Mesenchymal stem cell (in vitro differentiated cells and primary cell): ENCODE measurements around the gene OR51B5.
"Not testable (repeated sequence)": the region's sequence is repeated elsewhere in the genome, so short reads cannot be mapped to it uniquely, and the experiment has no call there.

Experiments
- DNase-seq: peaks from one replicate; pipeline ENCODE4 v3.0.0-alpha.2; 2013
- H2AFZ ChIP-seq: one replicate; pipeline ENCODE4 v1.6.1; 2013; ENCODE audit warnings: low read depth, mild to moderate bottlenecking, control low read depth, inconsistent platforms, low read length, moderate library complexity
- H2AK5ac ChIP-seq: 2 replicates; pipeline ENCODE4 v1.6.1; 2013; ENCODE audit warnings: low read length, moderate library complexity, mild to moderate bottlenecking, inconsistent platforms; ENCODE audit not compliant: severe bottlenecking
- H2BK120ac ChIP-seq: one replicate; pipeline ENCODE4 v1.6.1; 2013; ENCODE audit warnings: low read depth, mild to moderate bottlenecking, inconsistent platforms, low read length, moderate library complexity
- H2BK12ac ChIP-seq, 2 experiments: one replicate each; pipeline ENCODE4 v1.6.1; 2013; ENCODE audit warnings: inconsistent platforms in 2 of 2, low read length in 2 of 2, mild to moderate bottlenecking in 2 of 2, moderate library complexity in 2 of 2, control low read depth in 1 of 2
- H2BK15ac ChIP-seq: one replicate; pipeline ENCODE4 v1.6.1; 2013; ENCODE audit warnings: mild to moderate bottlenecking, low read depth, inconsistent platforms; ENCODE audit not compliant: poor library complexity, severe bottlenecking
- H2BK5ac ChIP-seq: 2 replicates; pipeline ENCODE4 v1.6.1; 2013; ENCODE audit warnings: low read depth, mild to moderate bottlenecking, low read length, control low read depth, inconsistent platforms; ENCODE audit not compliant: poor library complexity, severe bottlenecking
- H3K14ac ChIP-seq, 2 experiments: one replicate each; pipeline ENCODE4 v1.6.1; 2013; ENCODE audit warnings: inconsistent platforms in 2 of 2, low read length in 2 of 2, control low read depth in 1 of 2, mild to moderate bottlenecking in 1 of 2, moderate library complexity in 1 of 2
- H3K18ac ChIP-seq, 2 experiments: one replicate each; pipeline ENCODE4 v1.6.1; 2013; ENCODE audit warnings: inconsistent platforms in 2 of 2, low read length in 2 of 2, control low read depth in 1 of 2, low read depth in 1 of 2, mild to moderate bottlenecking in 1 of 2
- H3K23ac ChIP-seq, 2 experiments: one replicate each; pipeline ENCODE4 v1.6.1; 2013; ENCODE audit warnings: inconsistent platforms in 2 of 2, low read length in 2 of 2, mild to moderate bottlenecking in 2 of 2, moderate library complexity in 2 of 2, control low read depth in 1 of 2
- H3K27ac ChIP-seq: 2 replicates; pipeline ENCODE4 v1.5.1; 2013; ENCODE audit warnings: mild to moderate bottlenecking, moderate library complexity, low read length, control low read depth, inconsistent platforms; ENCODE audit not compliant: poor library complexity, severe bottlenecking
- H3K27me3 ChIP-seq, 2 experiments: 2 replicates each; pipeline versions ENCODE4 v1.6.1 to v1.7.0; 2013; ENCODE audit warnings: low read length in 2 of 2, mild to moderate bottlenecking in 2 of 2, moderate library complexity in 2 of 2, control low read depth in 1 of 2, inconsistent platforms in 1 of 2; ENCODE audit not compliant: control insufficient read depth in 1 of 2, insufficient read depth in 1 of 2
- H3K36me3 ChIP-seq, 2 experiments: 2 replicates each; pipeline versions ENCODE4 v1.6.1 to v1.7.0; 2013; ENCODE audit warnings: low read length in 2 of 2, control low read depth in 1 of 2, inconsistent platforms in 1 of 2, low read depth in 1 of 2, mild to moderate bottlenecking in 1 of 2; ENCODE audit not compliant: insufficient read depth in 2 of 2, control insufficient read depth in 1 of 2
- H3K4ac ChIP-seq, 2 experiments: one replicate each; pipeline ENCODE4 v1.6.1; 2013; ENCODE audit warnings: inconsistent platforms in 2 of 2, low read length in 2 of 2, mild to moderate bottlenecking in 2 of 2, moderate library complexity in 2 of 2, control low read depth in 1 of 2, low read depth in 1 of 2
- H3K4me1 ChIP-seq: 2 replicates; pipeline ENCODE4 v1.6.1; 2013; ENCODE audit warnings: low read depth, low read length, control low read depth; ENCODE audit not compliant: control insufficient read depth, insufficient read depth
- H3K4me2 ChIP-seq: 2 replicates; pipeline ENCODE4 v1.6.1; 2013; ENCODE audit warnings: low read length, mild to moderate bottlenecking, inconsistent platforms; ENCODE audit not compliant: poor library complexity, severe bottlenecking
- H3K4me3 ChIP-seq, 2 experiments: 2 replicates each; pipeline versions ENCODE4 v1.5.1 to v1.7.0; 2013; ENCODE audit warnings: low read length in 2 of 2, mild to moderate bottlenecking in 2 of 2, control low read depth in 1 of 2, low read depth in 1 of 2; ENCODE audit not compliant: insufficient read depth in 1 of 2
- H3K79me1 ChIP-seq: replicated peaks from 2 replicates; pipeline ENCODE4 v1.6.1; 2013; ENCODE audit warnings: mild to moderate bottlenecking, control low read depth, low read length, inconsistent platforms; ENCODE audit not compliant: poor library complexity, severe bottlenecking
- H3K9ac ChIP-seq: 2 replicates; pipeline ENCODE4 v1.7.0; 2013; ENCODE audit warnings: mild to moderate bottlenecking, low read length, moderate library complexity
- H3K9me3 ChIP-seq: 2 replicates; pipeline ENCODE4 v1.7.0; 2013; ENCODE audit warnings: mild to moderate bottlenecking, low read length; ENCODE audit not compliant: control insufficient read depth
- H4K8ac ChIP-seq: one replicate; pipeline ENCODE4 v1.6.1; 2013; ENCODE audit warnings: inconsistent platforms, mild to moderate bottlenecking, low read length, moderate library complexity
- H4K91ac ChIP-seq: one replicate; pipeline ENCODE4 v1.6.1; 2013; ENCODE audit warnings: mild to moderate bottlenecking, low read length, inconsistent platforms
- WGBS: methylation state at CpG from one replicate; pipeline ENCODE4 v1.1.7; 2013; ENCODE audit warnings: mixed read lengths; 5-methylcytosine and 5-hydroxymethylcytosine counted together

OR51B5 gene

GRCh38 chr11:5362017-5362625 is 18.8 kb upstream of the OR51B5 start:
- no peaks in the 10 kb centered on the region for H3K27me3 ChIP-seq
- no peak overlapping the region for H2BK15ac ChIP-seq
- no peak overlapping the region for H3K4me3 ChIP-seq
- no peak overlapping the region for H4K91ac ChIP-seq
- DNase-seq, result no peak
- peak overlapping the region; percentile 73 for H2AK5ac ChIP-seq
- H3K4me1 ChIP-seq, result peaks cover 2% of the 10 kb centered on the region
- H3K14ac ChIP-seq, result no peak overlapping the region
- no peak overlapping the region for H2BK120ac ChIP-seq
- no peak overlapping the region for H3K4me2 ChIP-seq
- H4K8ac ChIP-seq, result no peak overlapping the region
- H3K23ac ChIP-seq, result no peak overlapping the region
- no peaks in the 10 kb centered on the region for H3K36me3 ChIP-seq
- H3K79me1 ChIP-seq, result no peaks in the 10 kb centered on the region
- H3K18ac ChIP-seq, result no peak overlapping the region
- no peak overlapping the region for H2BK5ac ChIP-seq
- WGBS, result 41% methylated on average over 3 of the region's 3 CpGs
- H3K9me3 ChIP-seq, result no peaks in the 10 kb centered on the region
- H3K4ac ChIP-seq, result no peak overlapping the region
- H2AFZ ChIP-seq, result no peak overlapping the region
- H3K9ac ChIP-seq, result no peak overlapping the region
- H3K27ac ChIP-seq, result no peak overlapping the region
- no peak overlapping the region for H2BK12ac ChIP-seq

- H3K18ac ChIP-seq, H3K9me3 ChIP-seq, H3K27me3 ChIP-seq, H3K36me3 ChIP-seq, H2BK12ac ChIP-seq, H2BK15ac ChIP-seq, H2AFZ ChIP-seq, H3K79me1 ChIP-seq, H2AK5ac ChIP-seq, H2BK120ac ChIP-seq, H4K91ac ChIP-seq, H3K14ac ChIP-seq, H3K9ac ChIP-seq, H3K4ac ChIP-seq, H2BK5ac ChIP-seq, H3K4me2 ChIP-seq, H3K4me1 ChIP-seq, H3K27ac ChIP-seq, DNase-seq, H3K4me3 ChIP-seq, H4K8ac ChIP-seq, H3K23ac ChIP-seq: not testable (repeated sequence)
- WGBS, result no CpG with 5 or more reads among the region's 5 CpGs
These were observed 12.7 kb upstream of the OR51B5 start for GRCh38 chr11:5356031-5356430.

GRCh38 chr11:5351208-5351607 is 7.9 kb upstream of the OR51B5 start, which contains the start of gene OR51B6:
TSS of gene OR51B6 (plus strand) at chr11:5351508. CDS start at chr11:5351508, 0 bp downstream.
- no peak within 1 kb of the TSS for H2BK120ac ChIP-seq
- no peak within 1 kb of the TSS for H3K14ac ChIP-seq
- no peak within 1 kb of the TSS for H3K18ac ChIP-seq
- H2BK12ac ChIP-seq, result no peak within 1 kb of the TSS
- no peaks in the 10 kb centered on the region for H3K27me3 ChIP-seq
- no peak for DNase-seq
- H3K23ac ChIP-seq, result no peak within 1 kb of the TSS
- no peak within 1 kb of the TSS for H2AK5ac ChIP-seq
- no peak within 1 kb of the TSS for H3K27ac ChIP-seq
- no peak within 1 kb of the TSS for H4K91ac ChIP-seq
- H3K4ac ChIP-seq, result no peak within 1 kb of the TSS
- H3K4me1 ChIP-seq, result no peaks in the 10 kb centered on the region
- no peaks in the 10 kb centered on the region for H3K79me1 ChIP-seq
- no peak within 1 kb of the TSS for H2BK15ac ChIP-seq
- H4K8ac ChIP-seq, result no peak within 1 kb of the TSS
- H3K4me3 ChIP-seq, result no peak within 1 kb of the TSS
- WGBS, result 86% methylated on average over 1 of the region's 1 CpG
- H3K4me2 ChIP-seq, result no peak within 1 kb of the TSS
- H3K36me3 ChIP-seq, result no peaks in the 10 kb centered on the region
- no peaks in the 10 kb centered on the region for H3K9me3 ChIP-seq
- no peak within 1 kb of the TSS for H2AFZ ChIP-seq
- no peak within 1 kb of the TSS for H2BK5ac ChIP-seq
- no peak within 1 kb of the TSS for H3K9ac ChIP-seq

GRCh38 chr11:5349550-5349949 is 6.2 kb upstream of the OR51B5 start:
- Histone ChIP-seq H2BK5ac (no peak overlapping the region), H3K36me3 (no peaks in the 10 kb centered on the region), H3K4ac (no peak overlapping the region), H2AFZ (no peak overlapping the region), H3K79me1 (no peaks in the 10 kb centered on the region), H3K4me2 (no peak overlapping the region), H2BK120ac (no peak overlapping the region), H3K27me3 (no peaks in the 10 kb centered on the region), H3K4me3 (no peak overlapping the region), H3K9me3 (no peaks in the 10 kb centered on the region), H3K18ac (no peak overlapping the region), H2BK15ac (no peak overlapping the region), H3K4me1 (no peaks in the 10 kb centered on the region), H3K14ac (no peak overlapping the region), H4K91ac (no peak overlapping the region), H4K8ac (no peak overlapping the region), H3K27ac (no peak overlapping the region), H2AK5ac (no peak overlapping the region), H2BK12ac (no peak overlapping the region), H3K9ac (no peak overlapping the region), H3K23ac (no peak overlapping the region)
- no peak for DNase-seq
- 100% methylated on average over 1 of the region's 1 CpG for WGBS
